Limb (tissue), 2 donors: ENCODE data around the gene KRTAP10-8.
"Not testable (repeated sequence)": the region's sequence is repeated elsewhere in the genome, so short reads cannot be mapped to it uniquely, and the experiment has no call there.

ENCODE experiments used
- DNase-seq, 2 donors: peaks; one replicate each; pipeline ENCODE4 v3.0.0-alpha.2; 2016; ENCODE audit errors: extremely low spot score in 2 of 2

Gene KRTAP10-8

GRCh38 chr21:44643741-44644310, 31.9 kb downstream of the KRTAP10-8 start:
- DNase-seq = no peak

- DNase-seq = no peak
These were observed 33.0 kb downstream of the KRTAP10-8 start for GRCh38 chr21:44644878-44645277.

- not testable (repeated sequence) for DNase-seq
These were observed 34.7 kb downstream of the KRTAP10-8 start, which contains the start of gene KRTAP10-11 for GRCh38 chr21:44646366-44647221. TSS of gene KRTAP10-11 (plus strand) at chr21:44646414. CDS start at chr21:44646459, 45 bp downstream.

- DNase-seq = no peak
These were observed 35.3 kb downstream of the KRTAP10-8 start for GRCh38 chr21:44647222-44647552.

- no peak for DNase-seq
These were observed 36.9 kb downstream of the KRTAP10-8 start for GRCh38 chr21:44648557-44649311.

- DNase-seq = no peak
These were observed 37.7 kb downstream of the KRTAP10-8 start for GRCh38 chr21:44649521-44650100.

GRCh38 chr21:44650265-44650972, 38.5 kb downstream of the KRTAP10-8 start:
- no peak for DNase-seq

GRCh38 chr21:44650973-44651675, 39.2 kb downstream of the KRTAP10-8 start:
- DNase-seq = no peak

GRCh38 chr21:44653123-44653522, 41.2 kb downstream of the KRTAP10-8 start:
- DNase-seq = no peak

GRCh38 chr21:44653656-44654575, 42.0 kb downstream of the KRTAP10-8 start:
- no peak for DNase-seq

- no peak for DNase-seq
These were observed 42.8 kb downstream of the KRTAP10-8 start, which contains the start of gene KRTAP12-4 for GRCh38 chr21:44654576-44655175. TSS of gene KRTAP12-4 (minus strand) at chr21:44654659. CDS start at chr21:44654614, 45 bp downstream.

- DNase-seq = no peak
These were observed 45.0 kb downstream of the KRTAP10-8 start for GRCh38 chr21:44656868-44657267.

- DNase-seq = no peak
These were observed 46.0 kb downstream of the KRTAP10-8 start, which contains the start of gene KRTAP12-3 for GRCh38 chr21:44657635-44658540. TSS of gene KRTAP12-3 (plus strand) at chr21:44657932. CDS start at chr21:44657980, 48 bp downstream.

GRCh38 chr21:44658541-44658910, 46.6 kb downstream of the KRTAP10-8 start:
- DNase-seq = no peak

- DNase-seq = no peak
These were observed 47.2 kb downstream of the KRTAP10-8 start for GRCh38 chr21:44658913-44659595.

- not testable (repeated sequence) for DNase-seq
These were observed 49.7 kb downstream of the KRTAP10-8 start for GRCh38 chr21:44661567-44661966.
